IMR-90 (cell line): ENCODE measurements around the gene CYP39A1. TPM values are rescaled to one million over a fixed set of nuclear protein-coding genes. Genes with fewer than 3 reads are reported as not detected.

Experiments
- ATAC-seq: fragments of 200-7000 bp; cut with Tn5 transposase; 2 replicates; pipeline ENCODE4 v1.9.1; 2020; ENCODE audit warnings: low read depth, mild to moderate bottlenecking, moderate library complexity
- BruUV-seq: library from RNA; stranded (reverse); fragments of 400-500 nt; replicated peaks from 2 replicates; lab custom pipeline; 2021; lab: Mats Ljungman, UMichigan
- CTCF ChIA-PET: fragments of 300-600 bp; formaldehyde crosslinking; extraction: SDS; loops from one replicate; lab custom pipeline; 2021; ENCODE audit warnings: antibody characterized with exemption; lab: Yijun Ruan, JAX
- POLR2A ChIA-PET: fragments of 300-600 bp; sonication (Branson Sonifier 250); formaldehyde crosslinking; loops from one replicate; lab custom pipeline; 2022; ENCODE audit warnings: antibody characterized with exemption; ENCODE audit not compliant: unreplicated experiment; lab: Charles Lee
- DNase-seq: peaks from one replicate; pipeline ENCODE4 v3.0.0; 2013
- H2AFZ ChIP-seq: replicated peaks from 2 replicates; pipeline ENCODE3; 2013; ENCODE audit warnings: low read length, mild to moderate bottlenecking; ENCODE audit not compliant: poor library complexity
- H2AK5ac ChIP-seq: 2 replicates; pipeline ENCODE4 v1.6.1; 2013; ENCODE audit warnings: low read depth, low read length, inconsistent platforms
- H2AK9ac ChIP-seq: replicated peaks from 2 replicates; pipeline ENCODE3; 2013; ENCODE audit warnings: mild to moderate bottlenecking, low read depth, low read length, moderate library complexity; ENCODE audit not compliant: poor library complexity
- H2BK120ac ChIP-seq: 2 replicates; pipeline ENCODE4 v1.6.1; 2013; ENCODE audit warnings: low read depth, low read length, inconsistent platforms
- H2BK15ac ChIP-seq: 3 replicates; pipeline ENCODE4 v1.6.1; 2013; ENCODE audit warnings: low read depth, low read length, inconsistent platforms
- H2BK20ac ChIP-seq: 2 replicates; pipeline ENCODE4 v1.6.1; 2013; ENCODE audit warnings: low read depth, mild to moderate bottlenecking, inconsistent platforms, low read length, moderate library complexity
- H2BK5ac ChIP-seq: 2 replicates; pipeline ENCODE4 v1.6.1; 2013; ENCODE audit warnings: mild to moderate bottlenecking, low read depth, low read length, inconsistent platforms; ENCODE audit not compliant: poor library complexity, severe bottlenecking
- H3K14ac ChIP-seq: replicated peaks from 2 replicates; pipeline ENCODE4 v1.6.1; 2013; ENCODE audit warnings: low read depth, low read length, inconsistent platforms
- H3K18ac ChIP-seq: 2 replicates; pipeline ENCODE4 v1.6.1; 2013; ENCODE audit warnings: low read depth, low read length, control low read depth
- H3K23ac ChIP-seq: 2 replicates; pipeline ENCODE4 v1.6.1; 2013; ENCODE audit warnings: low read depth, low read length, inconsistent platforms
- H3K27ac ChIP-seq: 2 replicates; pipeline ENCODE4 v1.5.1; 2013; ENCODE audit warnings: mild to moderate bottlenecking, control low read depth, low read length; ENCODE audit not compliant: insufficient read depth
- H3K27me3 ChIP-seq: 2 replicates; pipeline ENCODE4 v1.6.1; 2013; ENCODE audit warnings: low read length; ENCODE audit not compliant: control insufficient read depth, insufficient read depth
- H3K36me3 ChIP-seq: 2 replicates; pipeline ENCODE4 v1.6.1; 2013; ENCODE audit warnings: low read length, mixed read lengths; ENCODE audit not compliant: control insufficient read depth, insufficient read depth
- H3K4ac ChIP-seq: 2 replicates; pipeline ENCODE4 v1.6.1; 2013; ENCODE audit warnings: low read depth, low read length, inconsistent platforms
- H3K4me1 ChIP-seq: 2 replicates; pipeline ENCODE4 v1.6.1; 2013; ENCODE audit warnings: low read length, mixed read lengths; ENCODE audit not compliant: control insufficient read depth, insufficient read depth
- H3K4me2 ChIP-seq: 2 replicates; pipeline ENCODE4 v1.6.1; 2013; ENCODE audit warnings: low read depth, mild to moderate bottlenecking, control low read depth, low read length, moderate library complexity
- H3K4me3 ChIP-seq: 2 replicates; pipeline ENCODE4 v1.5.1; 2013; ENCODE audit warnings: low read depth, mild to moderate bottlenecking, control low read depth, low read length, moderate library complexity; ENCODE audit not compliant: insufficient read depth
- H3K56ac ChIP-seq: 2 replicates; pipeline ENCODE4 v1.6.1; 2013; ENCODE audit warnings: low read length, inconsistent platforms; ENCODE audit not compliant: insufficient read depth; ENCODE audit errors: extremely low read depth
- H3K79me1 ChIP-seq, 2 experiments: 2 replicates each; pipeline ENCODE4 v1.6.1; 2013; ENCODE audit warnings: low read length in 2 of 2, inconsistent platforms in 1 of 2, low read depth in 1 of 2
- H3K9ac ChIP-seq: 2 replicates; pipeline ENCODE4 v1.6.1; 2013; ENCODE audit warnings: low read depth, low read length, control low read depth
- H3K9me1 ChIP-seq: 2 replicates; pipeline ENCODE4 v1.6.1; 2013; ENCODE audit warnings: low read length, inconsistent platforms; ENCODE audit not compliant: insufficient read depth
- H3K9me3 ChIP-seq: 2 replicates; pipeline ENCODE4 v1.6.1; 2013; ENCODE audit warnings: low read length; ENCODE audit not compliant: control insufficient read depth, insufficient read depth
- H4K20me1 ChIP-seq: 2 replicates; pipeline ENCODE4 v1.6.1; 2013; ENCODE audit warnings: low read length, inconsistent platforms; ENCODE audit not compliant: insufficient read depth
- H4K5ac ChIP-seq: 2 replicates; pipeline ENCODE4 v1.6.1; 2013; ENCODE audit warnings: mild to moderate bottlenecking, low read depth, low read length, control low read depth
- H4K8ac ChIP-seq, 2 experiments: 2 replicates each; pipeline ENCODE4 v1.6.1; 2013; ENCODE audit warnings: low read depth in 2 of 2, low read length in 2 of 2, control low read depth in 1 of 2, inconsistent platforms in 1 of 2
- H4K91ac ChIP-seq: 2 replicates; pipeline ENCODE4 v1.6.1; 2013; ENCODE audit warnings: low read depth, low read length, inconsistent platforms; ENCODE audit not compliant: insufficient read depth
- BHLHE40 ChIP-seq: fragments of 150-350 bp; IDR thresholded peaks from 2 replicates; pipeline ENCODE4 v1.6.1; 2016; ENCODE audit warnings: mild to moderate bottlenecking, low read depth, low read length
- CEBPB ChIP-seq: IDR thresholded peaks from 2 replicates; pipeline ENCODE4 v1.6.1; 2012; ENCODE audit warnings: low read depth, low read length, improper control_type of control experiment
- MAFK ChIP-seq: IDR thresholded peaks from 2 replicates; pipeline ENCODE4 v1.6.1; 2012; ENCODE audit warnings: low read depth, low read length, improper control_type of control experiment
- RFX5 ChIP-seq: IDR thresholded peaks from 2 replicates; pipeline ENCODE4 v1.8.0; 2012; ENCODE audit warnings: low read depth, mild to moderate bottlenecking, low read length, moderate library complexity
- SMC3 ChIP-seq: fragments of 150-350 bp; IDR thresholded peaks from 2 replicates; pipeline ENCODE4 v1.6.1; 2016; ENCODE audit warnings: low read depth, mild to moderate bottlenecking, antibody characterized with exemption, low read length, moderate library complexity
- WGBS, 2 experiments: methylation state at CpG; one replicate each; pipeline versions ENCODE4 v1.1.5 to v1.1.7; 2013; ENCODE audit warnings: missing lambda C conversion rate in 2 of 2; ENCODE audit not compliant: insufficient read length in 1 of 2; ENCODE audit errors: extremely low coverage in 2 of 2; 5-methylcytosine and 5-hydroxymethylcytosine counted together
- dilution Hi-C: fragments of 300-500 bp; cut with HindIII; formaldehyde crosslinking; loops from one replicate; pipeline ENCODE4 v1.14.3; 2018; ENCODE audit warnings: low sequenced_read_pairs; ENCODE audit not compliant: unreplicated experiment
- in situ Hi-C: fragments of 300-500 bp; cut with MboI; formaldehyde crosslinking; loops from 3 replicates; pipeline ENCODE4 v1.14.3; 2019; ENCODE audit warnings: low sequenced_read_pairs, inconsistent platforms, mixed read lengths
- intact Hi-C: fragments of 100-400 bp; cut with micrococcal nuclease; formaldehyde crosslinking; loops from 2 replicates; pipeline ENCODE4 v1.10.0; 2022
- polyA plus RNA-seq, 3 experiments: library from polyadenylated mRNA; depleted of rRNA; stranded (reverse); fragments of >200 nt; gene quantifications; 2 replicates each; pipeline ENCODE4 v1.2.3, GENCODE V29; 2012; ENCODE audit warnings: low replicate concordance in 1 of 3
- total RNA-seq: library from RNA; depleted of rRNA; stranded (reverse); fragments of >200 nt; gene quantifications from 2 replicates; pipeline ENCODE4 v1.2.3, GENCODE V29; 2012
- TF ChIP-seq, protein P1 (sequence below): fragments of 150-350 bp; IDR thresholded peaks from 2 replicates; pipeline ENCODE4 v1.6.1; 2016; ENCODE audit warnings: low read depth, mild to moderate bottlenecking, low read length, moderate library complexity, borderline replicate concordance

Gene CYP39A1
- total and polyA plus RNA-seq, 2 of the 4 experiments (the other 2 are of a cell fraction), result 0.03 TPM; not detected in 1

DNA sequence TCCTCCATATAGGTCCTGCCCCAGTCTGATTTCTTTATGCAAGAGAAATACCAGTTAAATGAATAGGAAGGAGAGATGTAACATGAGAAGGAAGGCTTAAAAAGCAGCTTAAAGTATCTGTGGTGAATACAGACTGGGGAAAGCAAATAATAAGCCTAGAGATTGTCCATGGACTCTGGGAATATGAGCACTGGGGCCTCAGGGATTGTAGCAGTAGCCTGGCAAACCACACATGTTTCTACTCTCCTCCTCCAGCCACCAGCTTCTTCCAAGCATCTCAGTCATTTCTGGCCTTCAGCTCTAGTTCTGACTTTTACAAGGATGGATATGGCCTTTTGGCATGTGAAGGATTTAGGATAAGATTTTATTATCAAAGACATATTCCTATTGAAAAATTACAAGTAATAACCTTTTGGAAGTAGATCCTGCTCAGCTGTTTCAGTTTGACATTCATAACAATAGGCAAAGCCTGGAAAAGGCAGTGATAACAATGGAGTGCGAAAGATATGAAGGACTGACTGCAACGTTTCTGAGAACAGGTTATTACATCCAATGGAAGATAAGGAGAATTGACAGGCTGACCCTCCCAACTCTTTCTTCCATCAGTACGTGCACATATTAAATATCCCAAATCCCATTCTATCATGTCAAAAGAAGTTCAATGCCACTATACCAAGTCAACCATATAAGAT is 41.6 kb downstream of the CYP39A1 start:
- in situ Hi-C loops, result no loop called here
- H3K9me1 ChIP-seq, result no peaks in the 10 kb centered on the region
- dilution Hi-C loops, result no loop called here

More for the DNA sequence above, 41.6 kb downstream of the CYP39A1 start:
- no peak overlapping the region for H3K9ac ChIP-seq
- H3K18ac ChIP-seq, result no peak overlapping the region
- H3K14ac ChIP-seq, result no peak overlapping the region
- no peak overlapping the region for H3K4me2 ChIP-seq
- no peak overlapping the region for H2BK15ac ChIP-seq
- CTCF ChIA-PET, result no interaction called here
- H3K36me3 ChIP-seq, result no peaks in the 10 kb centered on the region
- H4K8ac ChIP-seq, result no peak overlapping the region
- no peak overlapping the region for H2BK5ac ChIP-seq
- H3K9me3 ChIP-seq, result no peaks in the 10 kb centered on the region
- H2BK20ac ChIP-seq, result no peak overlapping the region
- H4K20me1 ChIP-seq, result no peaks in the 10 kb centered on the region
- ATAC-seq (no peak), DNase-seq (no peak)
- H4K5ac ChIP-seq, result no peak overlapping the region
- no peak overlapping the region for H3K4ac ChIP-seq
- TF ChIP-seq BHLHE40 (no peak), MAFK (no peak), SMC3 (no peak), CEBPB (no peak), RFX5 (no peak)
- TF ChIP-seq, protein P1, sequence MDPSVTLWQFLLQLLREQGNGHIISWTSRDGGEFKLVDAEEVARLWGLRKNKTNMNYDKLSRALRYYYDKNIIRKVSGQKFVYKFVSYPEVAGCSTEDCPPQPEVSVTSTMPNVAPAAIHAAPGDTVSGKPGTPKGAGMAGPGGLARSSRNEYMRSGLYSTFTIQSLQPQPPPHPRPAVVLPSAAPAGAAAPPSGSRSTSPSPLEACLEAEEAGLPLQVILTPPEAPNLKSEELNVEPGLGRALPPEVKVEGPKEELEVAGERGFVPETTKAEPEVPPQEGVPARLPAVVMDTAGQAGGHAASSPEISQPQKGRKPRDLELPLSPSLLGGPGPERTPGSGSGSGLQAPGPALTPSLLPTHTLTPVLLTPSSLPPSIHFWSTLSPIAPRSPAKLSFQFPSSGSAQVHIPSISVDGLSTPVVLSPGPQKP, result no peak
- intact Hi-C loops, result no loop called here
- H2AK9ac ChIP-seq, result no peak overlapping the region
- H4K91ac ChIP-seq, result no peak overlapping the region
- no peaks in the 10 kb centered on the region for H3K79me1 ChIP-seq
- no peak overlapping the region for H2AFZ ChIP-seq
- no peaks in the 10 kb centered on the region for H3K4me1 ChIP-seq
- H3K56ac ChIP-seq, result no peak overlapping the region
- H2BK120ac ChIP-seq, result no peak overlapping the region
- no peak overlapping the region for H3K4me3 ChIP-seq
- H2AK5ac ChIP-seq, result no peak overlapping the region
- H3K27ac ChIP-seq, result no peak overlapping the region
- H3K23ac ChIP-seq, result no peak overlapping the region
- no TSS peak for BruUV-seq
- no peaks in the 10 kb centered on the region for H3K27me3 ChIP-seq
- WGBS, 2 experiments, result no CpG with 5 or more reads among the region's 3 CpGs
- POLR2A ChIA-PET, result no interaction called here
